Measurements from ENCODE around the gene LRP2. TPM values are rescaled to one million over a fixed set of nuclear protein-coding genes. Genes with fewer than 3 reads are reported as not detected.

LRP2 gene
- total RNA-seq, 3 donors from 2014 or later (not counting 1 experiment from before 2014, with no cell fraction given) = not detected

DNA sequence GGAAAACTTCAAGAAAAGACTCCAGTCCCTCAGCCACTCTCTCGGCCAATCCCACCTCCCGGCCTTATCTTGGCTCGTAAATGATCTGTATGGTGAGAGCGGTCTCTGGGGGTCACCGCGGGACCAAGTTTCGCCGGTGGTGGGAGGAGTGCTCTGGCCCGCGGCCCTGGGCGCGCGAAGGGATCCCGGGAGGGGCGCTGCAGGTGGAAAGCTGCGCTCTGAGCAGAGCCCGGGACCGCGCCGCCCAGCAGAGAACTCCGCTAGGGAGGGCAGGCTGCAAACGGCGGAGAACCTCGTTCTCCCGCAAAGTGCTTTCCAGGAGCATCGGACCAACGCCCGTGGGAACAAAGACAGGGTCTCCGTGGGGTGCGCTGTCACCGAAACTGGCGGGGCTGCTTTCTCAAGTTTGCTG lies 622 bp downstream of the LRP2 start:
- intact Hi-C loops (cut with micrococcal nuclease) = no loop called here
- Histone ChIP-seq H3K36me3 (ENCODE audit: control insufficient read depth, insufficient read depth, low read length) (no peaks in the 10 kb centered on the region), H3K9me3 (ENCODE audit: control insufficient read depth, insufficient read depth, low read length) (no peaks in the 10 kb centered on the region), H3K27me3 (ENCODE audit: control insufficient read depth, insufficient read depth, low read length) (peaks cover 25% of the 10 kb centered on the region), H3K27ac (ENCODE audit: low read length) (no peak overlapping the region), H3K4me3 (ENCODE audit: low read length) (no peak overlapping the region), H3K4me1 (ENCODE audit: control insufficient read depth, insufficient read depth, low read length) (peaks cover 32% of the 10 kb centered on the region)
- DNase-seq (peak in 1 of 2 donors; percentile 21), ATAC-seq (no peak)
- peak overlapping the region; percentile 8 for H3K4me3 Mint-ChIP-seq
- TF ChIP-seq, protein P1, sequence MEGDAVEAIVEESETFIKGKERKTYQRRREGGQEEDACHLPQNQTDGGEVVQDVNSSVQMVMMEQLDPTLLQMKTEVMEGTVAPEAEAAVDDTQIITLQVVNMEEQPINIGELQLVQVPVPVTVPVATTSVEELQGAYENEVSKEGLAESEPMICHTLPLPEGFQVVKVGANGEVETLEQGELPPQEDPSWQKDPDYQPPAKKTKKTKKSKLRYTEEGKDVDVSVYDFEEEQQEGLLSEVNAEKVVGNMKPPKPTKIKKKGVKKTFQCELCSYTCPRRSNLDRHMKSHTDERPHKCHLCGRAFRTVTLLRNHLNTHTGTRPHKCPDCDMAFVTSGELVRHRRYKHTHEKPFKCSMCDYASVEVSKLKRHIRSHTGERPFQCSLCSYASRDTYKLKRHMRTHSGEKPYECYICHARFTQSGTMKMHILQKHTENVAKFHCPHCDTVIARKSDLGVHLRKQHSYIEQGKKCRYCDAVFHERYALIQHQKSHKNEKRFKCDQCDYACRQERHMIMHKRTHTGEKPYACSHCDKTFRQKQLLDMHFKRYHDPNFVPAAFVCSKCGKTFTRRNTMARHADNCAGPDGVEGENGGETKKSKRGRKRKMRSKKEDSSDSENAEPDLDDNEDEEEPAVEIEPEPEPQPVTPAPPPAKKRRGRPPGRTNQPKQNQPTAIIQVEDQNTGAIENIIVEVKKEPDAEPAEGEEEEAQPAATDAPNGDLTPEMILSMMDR (IDR thresholded peaks at IDR 0.05) = no peak
- WGBS (ENCODE audit: insufficient coverage) = under 1% methylated on average over 32 of the region's 32 CpGs
- no peak overlapping the region for H3K27ac Mint-ChIP-seq
- H3K36me3 Mint-ChIP-seq = no peaks in the 10 kb centered on the region
- H3K27me3 Mint-ChIP-seq (ENCODE audit: low read depth in 2 of 2) = peaks cover 41 to 54% of the 10 kb centered on the region in 2 donors
- no peaks in the 10 kb centered on the region for H3K9me3 Mint-ChIP-seq
- peaks cover 34 to 43% of the 10 kb centered on the region in 2 donors for H3K4me1 Mint-ChIP-seq

DNA sequence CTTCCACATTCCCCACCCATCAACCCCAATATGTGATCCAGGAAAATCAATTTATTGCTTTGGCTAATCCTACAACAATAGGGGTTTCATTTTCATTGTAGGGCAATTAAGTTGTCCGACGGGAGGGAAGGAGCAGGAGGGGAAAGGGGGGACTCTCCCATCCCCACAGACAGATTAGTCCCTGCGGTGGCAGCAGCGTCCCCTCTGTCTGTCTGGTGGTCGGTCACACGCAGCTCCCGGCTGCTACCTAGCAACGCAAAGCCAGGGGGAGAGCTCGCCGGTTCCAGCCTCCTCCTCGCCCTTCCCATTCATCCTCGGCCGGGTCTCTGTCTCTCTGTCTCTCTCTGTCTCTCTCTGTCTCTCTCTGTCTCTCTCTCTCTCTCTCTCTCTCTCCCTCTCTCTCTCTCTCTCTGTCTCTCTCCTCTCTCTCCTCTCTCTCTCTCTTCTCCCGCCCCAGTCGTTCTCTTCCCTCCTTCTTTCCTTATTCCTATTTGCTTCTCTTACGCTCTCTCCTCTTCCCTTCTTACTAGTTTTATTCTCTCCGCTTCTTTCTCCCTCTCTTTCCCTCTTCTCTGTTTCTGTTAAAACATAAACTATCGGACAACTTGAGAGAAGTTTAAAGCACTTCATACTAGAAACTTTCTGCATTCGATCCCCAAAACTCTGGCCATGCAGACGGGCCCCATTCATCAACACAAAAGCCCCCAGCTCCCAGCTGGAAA lies 1.2 kb downstream of the LRP2 start:
- Histone ChIP-seq H3K36me3 (ENCODE audit: control insufficient read depth, insufficient read depth, low read length) (no peaks in the 10 kb centered on the region), H3K4me3 (ENCODE audit: low read length) (no peak overlapping the region), H3K27me3 (ENCODE audit: control insufficient read depth, insufficient read depth, low read length) (peaks cover 25% of the 10 kb centered on the region), H3K9me3 (ENCODE audit: control insufficient read depth, insufficient read depth, low read length) (no peaks in the 10 kb centered on the region), H3K4me1 (ENCODE audit: control insufficient read depth, insufficient read depth, low read length) (peaks cover 32% of the 10 kb centered on the region), H3K27ac (ENCODE audit: low read length) (no peak overlapping the region)
- H3K36me3 Mint-ChIP-seq = no peaks in the 10 kb centered on the region
- H3K4me3 Mint-ChIP-seq = peak overlapping the region; percentile 41
- peaks cover 45 to 60% of the 10 kb centered on the region in 2 donors for H3K27me3 Mint-ChIP-seq (ENCODE audit: low read depth in 2 of 2)
- intact Hi-C loops (cut with micrococcal nuclease) = no loop called here
- ATAC-seq = no peak
- peaks cover 34 to 43% of the 10 kb centered on the region in 2 donors for H3K4me1 Mint-ChIP-seq
- H3K27ac Mint-ChIP-seq = no peak overlapping the region
- TF ChIP-seq, protein P1 (IDR thresholded peaks at IDR 0.05) = no peak
- 45% methylated on average over 20 of the region's 20 CpGs for WGBS (ENCODE audit: insufficient coverage)
- H3K9me3 Mint-ChIP-seq = no peaks in the 10 kb centered on the region
- peak in 1 of 2 donors; percentile 3 for DNase-seq

DNA sequence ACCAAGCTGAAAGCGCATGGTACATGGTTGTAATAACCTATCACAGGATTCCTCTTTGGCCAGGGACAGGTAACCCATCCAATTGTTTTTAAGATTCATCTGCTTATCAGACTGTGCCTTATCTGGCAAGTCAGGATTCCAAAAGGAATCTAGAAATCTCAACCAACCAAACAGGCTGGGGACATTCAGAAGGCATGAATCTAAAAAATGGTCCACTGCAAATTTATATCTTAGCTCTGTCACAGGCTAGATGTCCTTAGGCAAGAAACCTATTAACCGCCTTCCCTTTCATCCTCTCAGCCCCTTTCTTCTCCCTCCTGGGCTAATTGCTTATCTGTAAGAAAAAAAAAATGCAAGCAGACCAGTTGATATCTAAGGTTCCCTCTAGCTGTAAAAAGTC lies 4.3 kb downstream of the LRP2 start:
- Mint-ChIP-seq H3K36me3 (no peaks in the 10 kb centered on the region), H3K4me1 (peaks cover 13 to 18% of the 10 kb centered on the region in 2 donors), H3K27me3 (ENCODE audit: low read depth in 2 of 2) (peaks cover 42 to 54% of the 10 kb centered on the region in 2 donors), H3K4me3 (no peak overlapping the region), H3K9me3 (no peaks in the 10 kb centered on the region), H3K27ac (no peak overlapping the region)
- Histone ChIP-seq H3K27ac (ENCODE audit: low read length) (no peak overlapping the region), H3K9me3 (ENCODE audit: control insufficient read depth, insufficient read depth, low read length) (no peaks in the 10 kb centered on the region), H3K27me3 (ENCODE audit: control insufficient read depth, insufficient read depth, low read length) (peaks cover 23% of the 10 kb centered on the region), H3K4me3 (ENCODE audit: low read length) (no peak overlapping the region), H3K36me3 (ENCODE audit: control insufficient read depth, insufficient read depth, low read length) (no peaks in the 10 kb centered on the region), H3K4me1 (ENCODE audit: control insufficient read depth, insufficient read depth, low read length) (peaks cover 15% of the 10 kb centered on the region)
- ATAC-seq = no peak
- TF ChIP-seq, protein P1 (IDR thresholded peaks at IDR 0.05) = no peak
- DNase-seq = no peak
- intact Hi-C loops (cut with micrococcal nuclease) = no loop called here
- 100% methylated on average over 2 of the region's 2 CpGs for WGBS (ENCODE audit: insufficient coverage)

DNA sequence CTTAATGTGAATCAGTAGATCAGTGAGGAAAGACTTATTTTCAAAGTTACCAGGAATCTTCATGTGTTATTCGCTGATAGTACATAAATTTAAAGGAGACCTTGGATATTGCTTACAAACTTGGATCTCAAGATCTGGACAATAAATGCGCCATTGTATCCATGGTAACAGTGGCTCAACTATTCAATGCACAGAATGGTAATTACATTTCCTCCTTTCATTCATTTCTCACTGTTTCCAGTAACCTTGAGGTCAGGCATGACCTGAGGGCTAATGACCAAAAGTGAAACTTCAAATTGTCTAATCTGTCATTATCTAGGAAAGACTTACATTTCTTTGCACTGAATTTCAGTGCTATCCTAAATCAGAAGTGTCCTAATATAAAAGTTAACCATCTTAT lies 8.1 kb downstream of the LRP2 start:
- TF ChIP-seq, protein P1 (IDR thresholded peaks at IDR 0.05) = no peak
- H3K9me3 Mint-ChIP-seq = no peaks in the 10 kb centered on the region

More for the DNA sequence above, 8.1 kb downstream of the LRP2 start:
- no peaks in the 10 kb centered on the region for H3K9me3 ChIP-seq (ENCODE audit: control insufficient read depth, insufficient read depth, low read length)
- DNase-seq = no peak
- H3K36me3 ChIP-seq (ENCODE audit: control insufficient read depth, insufficient read depth, low read length) = no peaks in the 10 kb centered on the region
- ATAC-seq = no peak
- no peak overlapping the region for H3K4me3 Mint-ChIP-seq
- WGBS (ENCODE audit: insufficient coverage) = 93% methylated on average over 2 of the region's 2 CpGs
- H3K27me3 Mint-ChIP-seq (ENCODE audit: low read depth in 2 of 2) = peaks cover 17 to 23% of the 10 kb centered on the region in 2 donors
- intact Hi-C loops (cut with micrococcal nuclease) = no loop called here
- H3K27ac Mint-ChIP-seq = no peak overlapping the region
- no peaks in the 10 kb centered on the region for H3K27me3 ChIP-seq (ENCODE audit: control insufficient read depth, insufficient read depth, low read length)
- H3K4me3 ChIP-seq (ENCODE audit: low read length) = no peak overlapping the region
- H3K27ac ChIP-seq (ENCODE audit: low read length) = no peak overlapping the region
- H3K4me1 ChIP-seq (ENCODE audit: control insufficient read depth, insufficient read depth, low read length) = no peaks in the 10 kb centered on the region
- no peaks in the 10 kb centered on the region for H3K4me1 Mint-ChIP-seq
- no peaks in the 10 kb centered on the region for H3K36me3 Mint-ChIP-seq

Data from natural killer cell (primary cell).